CD4-positive, alpha-beta T cell treated with Interleukin-17A for 1 hour (primary cell): ENCODE measurements around the gene FRK.
"Not testable (repeated sequence)": the region's sequence is repeated elsewhere in the genome, so short reads cannot be mapped to it uniquely, and the experiment has no call there.

Experiments
- DNase-seq: peaks from one replicate; pipeline ENCODE4 v3.0.0-alpha.2; 2020

FRK gene

GRCh38 chr6:116003668-116004067 is 57.0 kb downstream of the FRK start:
- no peak for DNase-seq

- no peak for DNase-seq
Observed at GRCh38 chr6:116002756-116003155, 57.9 kb downstream of the FRK start.

GRCh38 chr6:115999235-115999634 is 61.5 kb downstream of the FRK start:
- no peak for DNase-seq

- DNase-seq, result no peak
Observed at GRCh38 chr6:115997990-115998585, 62.6 kb downstream of the FRK start.

GRCh38 chr6:115986026-115986425 is 74.7 kb downstream of the FRK start:
- no peak for DNase-seq

DNA sequence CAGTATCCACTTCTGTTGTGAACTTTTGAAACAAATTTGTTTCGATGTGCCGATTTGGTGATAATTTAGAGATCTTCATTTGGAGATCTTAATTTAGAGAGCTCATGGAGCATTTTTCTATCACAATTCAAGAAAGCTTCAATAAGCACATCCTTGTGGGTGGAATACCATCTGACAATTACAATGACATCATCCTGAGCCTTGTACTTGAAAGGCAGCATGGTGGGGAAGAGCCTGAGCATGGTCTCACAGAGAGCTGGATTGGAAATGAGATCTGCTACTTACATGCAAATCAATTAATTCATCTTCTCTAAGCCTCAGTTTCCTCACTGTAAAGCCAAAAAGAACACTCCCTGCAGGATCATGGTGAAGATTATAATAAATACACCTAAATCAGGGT is 75.9 kb downstream of the FRK start:
- no peak for DNase-seq

DNA sequence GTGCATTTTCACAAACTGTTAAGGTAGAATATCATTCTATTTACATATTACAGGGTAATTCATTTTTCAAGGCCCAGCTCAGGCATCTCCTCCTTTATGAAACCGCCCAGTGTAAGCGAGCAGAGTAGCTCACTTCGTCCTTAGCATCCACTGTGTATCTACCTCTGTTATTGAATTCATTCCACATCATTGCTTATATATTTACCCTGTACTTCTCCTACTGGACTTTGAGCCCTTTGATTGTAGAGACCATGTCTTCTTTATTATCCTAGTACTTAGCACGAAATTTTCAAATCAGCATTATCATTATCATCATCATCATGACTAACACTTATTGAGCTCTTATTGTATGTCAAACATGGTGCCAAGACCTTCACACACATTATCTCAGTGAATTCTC is 76.7 kb downstream of the FRK start:
- no peak for DNase-seq

- DNase-seq, result no peak
Observed at GRCh38 chr6:115982453-115982852, 78.2 kb downstream of the FRK start.

DNA sequence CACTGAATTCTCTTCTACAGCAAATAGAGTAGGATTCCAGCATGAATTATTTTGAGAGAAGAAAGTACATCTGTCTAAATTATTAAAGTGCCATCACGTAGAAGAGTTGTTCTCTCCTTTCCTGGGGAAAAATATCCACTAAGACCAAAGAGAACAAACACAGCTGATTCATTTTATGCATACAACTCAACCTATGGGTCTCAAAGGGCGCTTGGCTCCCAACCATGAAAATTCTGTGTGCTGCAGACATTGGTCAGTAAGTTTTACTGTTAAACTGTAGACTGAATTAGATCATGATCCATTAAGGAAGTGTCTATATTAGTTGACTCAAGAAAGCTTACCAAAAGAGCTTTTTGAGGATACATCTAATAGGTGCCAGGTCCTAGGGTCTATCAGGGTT is 83.5 kb downstream of the FRK start:
- no peak for DNase-seq

DNA sequence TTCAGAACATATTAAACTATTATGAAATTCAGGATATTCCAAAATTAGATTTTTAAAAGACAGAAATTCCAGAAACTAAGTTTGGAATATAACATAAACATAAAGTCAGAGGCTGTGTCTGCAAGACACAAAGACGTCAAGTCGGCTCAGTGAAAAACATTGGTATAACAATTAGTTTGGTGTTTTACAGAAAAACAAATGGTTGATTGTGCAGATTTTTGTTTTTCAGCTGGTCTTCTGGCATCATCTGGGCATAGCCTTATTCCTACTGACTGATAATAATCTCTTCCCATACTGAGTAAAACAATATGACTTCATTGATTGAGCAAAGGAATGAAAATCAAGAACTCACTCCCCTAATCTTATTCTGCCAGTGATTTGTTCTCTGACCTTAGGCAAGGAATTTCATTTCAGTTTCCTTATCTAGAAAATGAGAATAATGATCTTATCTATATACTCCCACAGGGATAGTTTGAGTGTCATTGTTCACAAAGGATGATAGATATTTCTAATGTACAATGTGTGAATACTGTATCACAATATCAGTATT is 84.3 kb downstream of the FRK start:
- DNase-seq, result no peak

DNA sequence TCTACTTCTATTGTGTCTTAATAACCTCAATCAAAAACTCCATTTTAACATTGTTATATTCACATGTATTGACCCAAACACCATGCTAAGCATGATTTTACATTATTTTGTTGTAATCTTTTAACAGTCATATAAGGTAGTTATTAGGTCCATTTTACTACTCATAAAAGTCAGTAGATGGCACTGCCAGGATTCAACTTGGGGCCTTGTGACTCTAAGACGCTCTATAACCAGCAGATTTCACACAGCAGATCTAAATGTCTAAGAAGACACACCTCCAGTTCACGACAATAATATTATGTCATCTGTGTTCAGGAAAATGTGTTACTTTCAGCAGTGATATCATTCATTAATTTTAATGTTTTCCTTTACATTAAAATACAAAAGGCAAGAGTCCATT is 88.0 kb downstream of the FRK start:
- no peak for DNase-seq

GRCh38 chr6:115971785-115972184 is 88.9 kb downstream of the FRK start:
- no peak for DNase-seq

DNA sequence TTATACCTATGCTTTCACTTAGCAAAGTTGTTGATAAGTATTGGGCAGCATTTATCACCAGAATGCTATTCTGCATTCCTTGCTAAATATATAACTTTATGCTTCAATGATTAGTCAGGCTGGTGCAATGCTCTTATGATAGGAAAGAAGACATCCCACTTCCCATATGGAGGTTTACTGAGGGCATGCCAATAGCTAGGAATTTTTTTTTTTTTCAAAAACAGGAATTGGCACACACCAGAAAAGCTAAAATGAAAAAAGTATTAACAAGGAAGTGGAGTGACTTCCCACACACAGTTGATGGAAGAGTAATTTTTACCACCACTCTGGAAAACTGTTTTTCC is 90.8 kb downstream of the FRK start:
- no peak for DNase-seq

- DNase-seq, result no peak
Observed at GRCh38 chr6:115969207-115969929, 91.3 kb downstream of the FRK start.

GRCh38 chr6:115960286-115960685 is 100.4 kb downstream of the FRK start:
- DNase-seq, result not testable (repeated sequence)

DNA sequence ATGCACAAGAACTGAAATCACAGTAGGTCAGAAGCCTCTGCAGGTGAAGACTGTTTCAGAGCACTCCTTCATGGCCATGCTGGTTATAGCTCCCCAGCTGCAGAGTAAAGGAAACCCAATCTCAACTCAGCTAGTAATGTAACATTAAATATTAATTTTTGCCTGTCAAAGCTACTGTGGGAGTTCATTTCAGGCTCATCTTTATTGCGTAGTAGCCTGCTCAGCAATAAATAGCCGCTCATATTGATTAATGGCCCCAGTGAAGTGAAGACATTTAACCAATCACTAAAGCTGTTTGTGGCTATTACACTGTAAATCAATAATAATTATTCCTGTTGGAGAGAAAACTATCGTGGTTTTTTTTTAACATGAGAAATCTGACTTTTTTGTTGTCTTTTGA is 101.7 kb downstream of the FRK start:
- DNase-seq, result no peak

- DNase-seq, result no peak
Observed at GRCh38 chr6:115954740-115955139, 106.0 kb downstream of the FRK start.

DNA sequence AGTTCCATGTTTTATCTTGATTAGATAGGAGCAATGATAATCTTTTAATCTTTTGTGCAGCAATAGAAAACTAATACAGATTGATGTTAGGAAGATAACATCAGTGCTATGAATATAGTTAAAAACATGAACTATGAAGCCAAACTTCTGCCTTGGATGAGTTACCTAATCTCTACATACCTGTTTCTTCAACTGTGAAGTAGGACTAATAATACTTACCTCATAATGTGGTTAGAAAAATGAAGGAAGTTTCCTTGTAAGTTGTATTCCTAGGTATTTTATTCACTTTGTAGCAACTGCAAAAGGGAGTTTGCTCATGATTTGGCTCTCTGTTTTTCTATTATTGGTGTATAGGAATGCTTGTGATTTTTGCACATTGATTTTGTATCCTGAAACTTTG is 111.9 kb downstream of the FRK start:
- DNase-seq, result no peak

DNA sequence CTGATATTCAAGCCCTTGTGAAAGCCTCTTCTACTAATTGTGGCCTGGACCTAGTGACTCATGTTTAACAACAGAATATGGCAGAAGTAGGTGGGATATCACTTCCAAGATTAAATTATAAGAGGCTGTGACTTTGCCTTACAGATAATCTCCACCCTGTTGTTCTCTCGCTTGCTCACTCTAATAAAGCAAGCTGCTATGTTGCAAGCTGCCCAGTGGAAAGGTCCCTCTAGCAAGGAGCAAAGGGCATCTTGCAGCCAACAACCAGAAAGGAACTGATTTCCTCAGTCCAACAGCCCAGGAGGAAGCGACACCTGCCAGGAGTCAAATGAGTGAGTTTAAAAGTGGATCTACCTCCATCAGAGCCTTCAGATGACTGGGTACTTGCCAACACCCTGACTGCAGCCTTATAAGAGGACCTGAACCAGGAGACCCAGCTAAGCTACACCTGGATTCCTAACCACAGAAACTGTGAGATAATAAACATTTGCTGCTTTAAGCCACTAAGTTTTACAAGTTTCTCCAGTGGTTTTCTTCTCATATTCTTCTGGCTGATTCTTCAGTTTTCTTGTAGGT is 112.6 kb downstream of the FRK start:
- no peak for DNase-seq

GRCh38 chr6:115945812-115946211 is 114.9 kb downstream of the FRK start:
- no peak for DNase-seq

- DNase-seq, result no peak
Observed at GRCh38 chr6:115945306-115945705, 115.4 kb downstream of the FRK start.

DNA sequence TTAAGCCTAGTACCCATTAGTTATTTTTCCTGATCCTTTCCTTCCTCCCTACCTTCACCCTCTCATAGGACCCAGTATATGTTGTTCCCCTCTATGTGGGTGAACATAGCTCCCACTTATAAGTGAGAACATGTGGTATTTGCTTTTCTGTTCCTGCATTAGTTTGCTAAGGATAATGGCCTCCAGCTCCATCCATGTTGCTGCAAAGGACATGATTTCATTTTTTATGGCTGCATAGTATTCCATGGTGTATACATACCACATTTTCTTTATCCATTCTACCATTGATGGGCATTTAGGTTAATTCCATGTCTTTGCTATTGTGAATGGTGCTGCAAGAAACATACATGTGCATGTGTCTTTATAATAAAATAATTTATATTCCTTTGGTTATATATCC is 115.9 kb downstream of the FRK start:
- DNase-seq, result not testable (repeated sequence)

GRCh38 chr6:115937502-115937901 is 123.2 kb downstream of the FRK start:
- DNase-seq, result not testable (repeated sequence)

DNA sequence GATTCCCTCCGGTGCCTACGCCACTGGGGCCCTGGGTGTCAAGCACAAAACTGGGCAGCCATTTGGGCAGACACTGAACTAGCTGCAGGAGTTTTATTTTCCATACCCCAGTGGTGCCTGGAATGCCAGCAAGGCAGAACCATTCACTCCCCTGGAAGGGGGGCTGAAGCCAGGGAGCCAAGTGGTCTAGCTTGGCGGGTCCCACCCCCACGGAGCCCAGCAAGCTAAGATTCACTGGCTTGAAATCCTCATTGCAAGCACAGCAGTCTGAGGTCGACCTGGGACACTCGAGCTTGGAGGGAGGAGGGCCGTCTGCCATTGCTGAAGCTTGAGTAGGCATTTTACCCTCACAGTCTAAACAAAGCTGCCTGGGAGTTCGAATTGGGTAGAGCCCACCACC is 125.3 kb downstream of the FRK start:
- DNase-seq, result no peak

GRCh38 chr6:115934829-115935228 is 125.9 kb downstream of the FRK start:
- DNase-seq, result no peak
